ENCODE measurements around the gene ADGRL3.

DNA sequence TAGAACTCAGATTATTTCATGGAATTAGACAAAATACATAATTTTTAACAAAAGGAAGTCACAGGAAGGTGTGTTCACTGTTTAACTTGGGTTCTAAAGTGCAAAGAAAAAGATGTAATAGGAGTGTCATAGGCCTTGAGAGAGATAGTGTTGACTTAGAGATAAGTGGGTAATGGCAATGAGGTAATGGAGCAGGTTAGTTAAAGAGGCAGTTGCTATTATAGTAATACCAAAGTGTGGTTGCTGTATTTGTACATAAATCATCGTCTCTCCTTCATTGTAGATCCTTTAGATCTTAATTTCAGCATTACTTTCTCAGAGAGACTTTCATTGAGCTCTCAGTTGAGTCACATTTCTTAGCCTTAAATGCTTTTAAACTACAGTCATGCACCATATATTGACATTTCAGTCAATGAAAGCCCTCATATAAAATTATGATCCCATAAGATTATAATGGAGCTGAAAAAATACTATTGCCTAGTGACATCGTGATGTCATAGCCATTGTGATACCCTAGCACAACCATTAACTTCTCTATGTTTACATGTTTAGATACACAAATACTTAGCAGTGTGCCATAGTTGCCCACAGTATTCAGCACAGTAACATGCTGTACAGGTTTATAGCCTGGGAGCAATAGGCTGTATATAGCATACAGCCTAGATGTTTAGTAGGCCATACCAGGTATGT is 245.4 kb downstream of the ADGRL3 start:
- TF ChIP-seq, protein P1, sequence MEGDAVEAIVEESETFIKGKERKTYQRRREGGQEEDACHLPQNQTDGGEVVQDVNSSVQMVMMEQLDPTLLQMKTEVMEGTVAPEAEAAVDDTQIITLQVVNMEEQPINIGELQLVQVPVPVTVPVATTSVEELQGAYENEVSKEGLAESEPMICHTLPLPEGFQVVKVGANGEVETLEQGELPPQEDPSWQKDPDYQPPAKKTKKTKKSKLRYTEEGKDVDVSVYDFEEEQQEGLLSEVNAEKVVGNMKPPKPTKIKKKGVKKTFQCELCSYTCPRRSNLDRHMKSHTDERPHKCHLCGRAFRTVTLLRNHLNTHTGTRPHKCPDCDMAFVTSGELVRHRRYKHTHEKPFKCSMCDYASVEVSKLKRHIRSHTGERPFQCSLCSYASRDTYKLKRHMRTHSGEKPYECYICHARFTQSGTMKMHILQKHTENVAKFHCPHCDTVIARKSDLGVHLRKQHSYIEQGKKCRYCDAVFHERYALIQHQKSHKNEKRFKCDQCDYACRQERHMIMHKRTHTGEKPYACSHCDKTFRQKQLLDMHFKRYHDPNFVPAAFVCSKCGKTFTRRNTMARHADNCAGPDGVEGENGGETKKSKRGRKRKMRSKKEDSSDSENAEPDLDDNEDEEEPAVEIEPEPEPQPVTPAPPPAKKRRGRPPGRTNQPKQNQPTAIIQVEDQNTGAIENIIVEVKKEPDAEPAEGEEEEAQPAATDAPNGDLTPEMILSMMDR (conservative IDR thresholded peaks at IDR 0.05) = no peak
- no peak for TF ChIP-seq ZFX (IDR thresholded peaks at IDR 0.05)
